Measurements from ENCODE around the gene ATP6AP1.
A peak's percentile ranks its signal among the peaks of the same experiment; 100 is the strongest.
"Not testable (repeated sequence)": the region's sequence is repeated elsewhere in the genome, so short reads cannot be mapped to it uniquely, and the experiment has no call there.

Gene ATP6AP1

GRCh38 chrX:154398668-154399526 lies 29.6 kb upstream of the ATP6AP1 start:
- DNase-seq (ENCODE audit: low read depth in 4 of 4, low spot score in 1 of 4): peak; percentile 59 to 69 (median 62)

GRCh38 chrX:154399527-154400368 lies 28.7 kb upstream of the ATP6AP1 start:
- DNase-seq (ENCODE audit: low read depth in 4 of 4, low spot score in 1 of 4): no peak

- DNase-seq (ENCODE audit: low read depth in 4 of 4, low spot score in 1 of 4): not testable (repeated sequence)
These were observed 28.1 kb upstream of the ATP6AP1 start for GRCh38 chrX:154400369-154400817.

GRCh38 chrX:154401045-154401799 lies 27.3 kb upstream of the ATP6AP1 start:
- no peak for DNase-seq (ENCODE audit: low read depth in 4 of 4, low spot score in 1 of 4)

- DNase-seq (ENCODE audit: low read depth in 4 of 4, low spot score in 1 of 4): no peak
These were observed 26.4 kb upstream of the ATP6AP1 start for GRCh38 chrX:154401918-154402621.

GRCh38 chrX:154402622-154403127 lies 25.8 kb upstream of the ATP6AP1 start:
- no peak for DNase-seq (ENCODE audit: low read depth in 4 of 4, low spot score in 1 of 4)

GRCh38 chrX:154403192-154403591 lies 25.3 kb upstream of the ATP6AP1 start:
- DNase-seq (ENCODE audit: low read depth in 4 of 4, low spot score in 1 of 4): no peak

GRCh38 chrX:154403858-154404257 lies 24.6 kb upstream of the ATP6AP1 start:
- no peak for DNase-seq (ENCODE audit: low read depth in 4 of 4, low spot score in 1 of 4)

GRCh38 chrX:154404625-154405192 lies 23.8 kb upstream of the ATP6AP1 start:
- no peak for DNase-seq (ENCODE audit: low read depth in 4 of 4, low spot score in 1 of 4)

GRCh38 chrX:154408659-154409221 lies 19.7 kb upstream of the ATP6AP1 start:
- DNase-seq (ENCODE audit: low read depth in 4 of 4, low spot score in 1 of 4): no peak

- no peak for DNase-seq (ENCODE audit: low read depth in 4 of 4, low spot score in 1 of 4)
These were observed 19.1 kb upstream of the ATP6AP1 start, which contains the start of gene DNASE1L1 for GRCh38 chrX:154409222-154409871. Gene DNASE1L1 (minus strand): TSS chrX:154409254. CDS start chrX:154405568, 3,686 bp downstream.

- DNase-seq (ENCODE audit: low read depth in 4 of 4, low spot score in 1 of 4): peak in 2 of 4 experiments; percentile 36 to 61
These were observed 16.5 kb upstream of the ATP6AP1 start for GRCh38 chrX:154411981-154412340.

- no peak for DNase-seq (ENCODE audit: low read depth in 4 of 4, low spot score in 1 of 4)
These were observed 16.0 kb upstream of the ATP6AP1 start for GRCh38 chrX:154412468-154412867.

GRCh38 chrX:154413142-154413541 lies 15.3 kb upstream of the ATP6AP1 start:
- DNase-seq (ENCODE audit: low read depth in 4 of 4, low spot score in 1 of 4): no peak

- no peak for DNase-seq (ENCODE audit: low read depth in 4 of 4, low spot score in 1 of 4)
These were observed 11.3 kb upstream of the ATP6AP1 start for GRCh38 chrX:154417157-154417556.

GRCh38 chrX:154419189-154419588 lies 9.3 kb upstream of the ATP6AP1 start:
- DNase-seq (ENCODE audit: low read depth in 4 of 4, low spot score in 1 of 4): no peak

GRCh38 chrX:154419688-154420401 lies 8.6 kb upstream of the ATP6AP1 start:
- no peak for DNase-seq (ENCODE audit: low read depth in 4 of 4, low spot score in 1 of 4)

GRCh38 chrX:154420402-154420756 lies 8.1 kb upstream of the ATP6AP1 start:
- DNase-seq (ENCODE audit: low read depth in 4 of 4, low spot score in 1 of 4): no peak
